Neural progenitor cell (in vitro differentiated cells): Measurements from ENCODE around the gene NELFCD. TPM values are rescaled to one million over a fixed set of nuclear protein-coding genes. Genes with fewer than 3 reads are reported as not detected.

Experiments used
- DNase-seq: peaks from one replicate; pipeline ENCODE4 v3.0.0-alpha.2; 2016; ENCODE audit warnings: low spot score
- H2AFZ ChIP-seq: fragments of 200-600 bp; sonication (generic); replicated peaks from 2 replicates; pipeline ENCODE4 v1.6.1; 2016; ENCODE audit warnings: antibody characterized with exemption
- H3F3A ChIP-seq: fragments of 200-600 bp; sonication (generic); 2 replicates; pipeline ENCODE4 v1.6.1; 2016; ENCODE audit warnings: antibody characterized with exemption, low read depth
- H3K27ac ChIP-seq: fragments of 200-600 bp; sonication (generic); 2 replicates; pipeline ENCODE4 v1.5.1; 2016; ENCODE audit warnings: mild to moderate bottlenecking
- H3K27me3 ChIP-seq: fragments of 200-600 bp; sonication (generic); 2 replicates; pipeline ENCODE4 v1.6.1; 2016; ENCODE audit warnings: mild to moderate bottlenecking, moderate library complexity
- H3K36me3 ChIP-seq: fragments of 200-600 bp; sonication (generic); 2 replicates; pipeline ENCODE4 v1.5.1; 2016
- H3K4me1 ChIP-seq: fragments of 200-600 bp; sonication (generic); 2 replicates; pipeline ENCODE4 v1.6.1; 2016; ENCODE audit warnings: mixed run types
- H3K4me2 ChIP-seq: fragments of 200-600 bp; sonication (generic); 2 replicates; pipeline ENCODE4 v1.6.1; 2016
- H3K4me3 ChIP-seq: fragments of 200-600 bp; sonication (generic); 2 replicates; pipeline ENCODE4 v1.5.1; 2016
- H3K79me2 ChIP-seq: fragments of 200-600 bp; sonication (generic); 2 replicates; pipeline ENCODE4 v1.6.1; 2016; ENCODE audit warnings: low read depth
- H3K9ac ChIP-seq: fragments of 200-600 bp; sonication (generic); 2 replicates; pipeline ENCODE4 v1.6.1; 2016
- H3K9me3 ChIP-seq: fragments of 200-600 bp; sonication (generic); 2 replicates; pipeline ENCODE4 v1.5.1; 2016; ENCODE audit warnings: low read depth
- H4K20me1 ChIP-seq: fragments of 200-600 bp; sonication (generic); 2 replicates; pipeline ENCODE4 v1.6.1; 2016; ENCODE audit warnings: low read depth
- H3K27ac Mint-ChIP-seq: 3 replicates; pipeline ENCODE4 v1.8.0; 2021; ENCODE audit warnings: mixed read lengths
- H3K27me3 Mint-ChIP-seq: 2 replicates; pipeline ENCODE4 v1.8.0; 2022; ENCODE audit warnings: low read depth, mild to moderate bottlenecking, inconsistent platforms, moderate library complexity, mixed read lengths; ENCODE audit not compliant: insufficient read depth
- H3K36me3 Mint-ChIP-seq: 3 replicates; pipeline ENCODE4 v1.8.0; 2021; ENCODE audit warnings: mixed read lengths
- H3K4me1 Mint-ChIP-seq: 3 replicates; pipeline ENCODE4 v1.8.0; 2021; ENCODE audit warnings: mixed read lengths
- H3K4me3 Mint-ChIP-seq: 3 replicates; pipeline ENCODE4 v1.8.0; 2021; ENCODE audit warnings: mild to moderate bottlenecking, moderate library complexity, mixed read lengths
- H3K9me3 Mint-ChIP-seq: 3 replicates; pipeline ENCODE4 v1.8.0; 2020; ENCODE audit warnings: mixed read lengths
- CTCF ChIP-seq: fragments of 200-600 bp; sonication (generic); IDR thresholded peaks from 2 replicates; pipeline ENCODE4 v1.5.1; 2017; ENCODE audit warnings: antibody characterized with exemption, mild to moderate bottlenecking
- EZH2 ChIP-seq: fragments of 200-600 bp; sonication (generic); IDR thresholded peaks from 2 replicates; pipeline ENCODE4 v1.6.1; 2017; ENCODE audit warnings: antibody characterized with exemption, mild to moderate bottlenecking, moderate library complexity
- EZH2phosphoT487 ChIP-seq: fragments of 200-600 bp; sonication (generic); IDR thresholded peaks from 2 replicates; pipeline ENCODE4 v1.6.1; 2017; ENCODE audit warnings: antibody characterized with exemption
- total RNA-seq: library from RNA; depleted of rRNA; stranded (reverse); fragments of >200 nt; gene quantifications from 2 replicates; pipeline ENCODE4 v1.2.3, GENCODE V29; 2015; ENCODE audit warnings: low replicate concordance

NELFCD gene
- total RNA-seq, 1 donor from 2014 or later: 58.9 TPM

GRCh38 chr20:59013959-59014608, 33.0 kb downstream of the NELFCD start:
- H3K27ac ChIP-seq: no peak overlapping the region
- H3K9me3 Mint-ChIP-seq: no peaks in the 10 kb centered on the region
- TF ChIP-seq EZH2 (no peak), EZH2phosphoT487 (no peak), CTCF (no peak)
- H4K20me1 ChIP-seq: no peaks in the 10 kb centered on the region
- peaks cover 4% of the 10 kb centered on the region for H3K27me3 Mint-ChIP-seq
- no peak overlapping the region for H3K4me3 Mint-ChIP-seq
- H2AFZ ChIP-seq: no peak overlapping the region
- peaks cover 24% of the 10 kb centered on the region for H3K4me1 Mint-ChIP-seq
- no peaks in the 10 kb centered on the region for H3K79me2 ChIP-seq
- H3F3A ChIP-seq: no peaks in the 10 kb centered on the region
- H3K27me3 ChIP-seq: no peaks in the 10 kb centered on the region
- peaks cover 7% of the 10 kb centered on the region for H3K4me1 ChIP-seq
- H3K4me3 ChIP-seq: no peak overlapping the region
- H3K9ac ChIP-seq: no peak overlapping the region
- no peaks in the 10 kb centered on the region for H3K36me3 ChIP-seq
- H3K4me2 ChIP-seq: no peak overlapping the region
- DNase-seq: no peak
- H3K27ac Mint-ChIP-seq: no peak overlapping the region
- no peaks in the 10 kb centered on the region for H3K9me3 ChIP-seq
- peaks cover 3% of the 10 kb centered on the region for H3K36me3 Mint-ChIP-seq

- no peaks in the 10 kb centered on the region for H3K27me3 ChIP-seq
- no peak overlapping the region for H3K27ac ChIP-seq
- H3K27me3 Mint-ChIP-seq: peaks cover 4% of the 10 kb centered on the region
- no peak overlapping the region for H3K27ac Mint-ChIP-seq
- no peaks in the 10 kb centered on the region for H4K20me1 ChIP-seq
- no peak overlapping the region for H2AFZ ChIP-seq
- DNase-seq: no peak
- no peaks in the 10 kb centered on the region for H3K36me3 ChIP-seq
- H3K4me1 Mint-ChIP-seq: peaks cover 23% of the 10 kb centered on the region
- no peak overlapping the region for H3K4me3 Mint-ChIP-seq
- peaks cover 3% of the 10 kb centered on the region for H3K36me3 Mint-ChIP-seq
- H3K9me3 Mint-ChIP-seq: no peaks in the 10 kb centered on the region
- TF ChIP-seq CTCF: no peak
- TF ChIP-seq EZH2: no peak
- TF ChIP-seq EZH2phosphoT487: no peak
- H3K9ac ChIP-seq: no peak overlapping the region
- H3K79me2 ChIP-seq: no peaks in the 10 kb centered on the region
- H3K4me2 ChIP-seq: no peak overlapping the region
- no peaks in the 10 kb centered on the region for H3F3A ChIP-seq
- H3K9me3 ChIP-seq: no peaks in the 10 kb centered on the region
- peaks cover 7% of the 10 kb centered on the region for H3K4me1 ChIP-seq
- H3K4me3 ChIP-seq: no peak overlapping the region
These were observed 33.8 kb downstream of the NELFCD start for GRCh38 chr20:59014680-59015389.

- Mint-ChIP-seq H3K27ac (no peak overlapping the region), H3K27me3 (peaks cover 4% of the 10 kb centered on the region), H3K9me3 (no peaks in the 10 kb centered on the region), H3K4me3 (no peak overlapping the region), H3K4me1 (peaks cover 18% of the 10 kb centered on the region), H3K36me3 (peaks cover 3% of the 10 kb centered on the region)
- Histone ChIP-seq H3K27ac (no peak overlapping the region), H3K4me1 (peaks cover 7% of the 10 kb centered on the region), H2AFZ (no peak overlapping the region), H3K4me3 (no peak overlapping the region), H3K4me2 (no peak overlapping the region), H4K20me1 (no peaks in the 10 kb centered on the region), H3K9me3 (no peaks in the 10 kb centered on the region), H3K9ac (no peak overlapping the region), H3F3A (no peaks in the 10 kb centered on the region), H3K27me3 (no peaks in the 10 kb centered on the region), H3K36me3 (no peaks in the 10 kb centered on the region), H3K79me2 (no peaks in the 10 kb centered on the region)
- no peak for TF ChIP-seq EZH2
- no peak for TF ChIP-seq EZH2phosphoT487
- TF ChIP-seq CTCF: no peak
- DNase-seq: no peak
These were observed 34.4 kb downstream of the NELFCD start for GRCh38 chr20:59015411-59015810.
